ENCODE measurements around the gene MTF1.

DNA sequence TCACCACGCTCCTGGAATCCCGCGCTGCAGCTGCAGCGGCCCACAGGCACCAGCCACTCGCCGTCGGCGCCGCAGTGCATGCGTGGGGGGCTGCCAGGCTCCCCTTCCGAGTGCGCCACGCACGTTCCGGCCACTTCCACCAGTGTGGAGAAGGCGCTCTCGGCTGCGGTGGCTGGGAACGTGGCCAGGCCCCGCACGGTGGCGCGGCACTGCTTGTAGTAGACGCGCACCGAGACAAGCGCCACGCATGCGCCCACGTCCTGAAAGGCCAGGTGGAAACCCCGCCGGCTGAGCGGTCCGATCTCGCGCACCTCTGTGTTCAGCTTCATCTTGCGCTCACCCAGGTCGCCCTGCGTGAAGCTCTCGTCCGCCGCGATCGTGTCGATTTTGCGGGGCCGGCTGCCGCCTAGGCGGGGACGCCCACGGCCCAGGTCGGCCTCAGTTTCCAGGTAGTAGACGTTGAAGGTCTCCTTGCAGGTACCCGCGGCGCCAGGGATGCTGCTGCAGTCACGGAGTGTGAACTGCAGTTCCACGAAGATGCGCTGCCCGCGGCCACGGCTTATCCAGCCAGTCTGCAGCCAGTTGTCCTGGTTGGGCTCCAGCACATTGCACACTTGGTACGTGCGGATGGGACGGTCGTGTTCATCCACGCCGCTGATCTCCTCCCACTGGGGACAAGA, 97.8 kb downstream of the MTF1 start:
- TF ChIP-seq POLR2AphosphoS5 (IDR thresholded peaks at IDR 0.05; ENCODE audit: low read depth, low read length) (no peak), POLR2A (IDR thresholded peaks at IDR 0.05; ENCODE audit: low read depth, low read length) (no peak)

Measured in GM12892 (cell line).